GM18861 (cell line): ENCODE results near the gene BANP.
"Not testable (repeated sequence)": the region's sequence is repeated elsewhere in the genome, so short reads cannot be mapped to it uniquely, and the experiment has no call there.

Experiments used
- ATAC-seq: cut with Tn5 transposase; IDR thresholded peaks from one replicate; pipeline ENCODE4 v1.9.1; 2021; ENCODE audit not compliant: unreplicated experiment

The BANP gene

GRCh38 chr16:87926246-87927194 is 24.7 kb upstream of the BANP start:
- no peak for ATAC-seq

- no peak for ATAC-seq
Observed at GRCh38 chr16:87927195-87927562, 24.1 kb upstream of the BANP start.

GRCh38 chr16:87929986-87930385 is 21.2 kb upstream of the BANP start:
- no peak for ATAC-seq

- ATAC-seq = no peak
Observed at GRCh38 chr16:87930456-87930855, 20.8 kb upstream of the BANP start.

- no peak for ATAC-seq
Observed at GRCh38 chr16:87931504-87931903, 19.7 kb upstream of the BANP start.

GRCh38 chr16:87932475-87933139 is 18.6 kb upstream of the BANP start:
- ATAC-seq = not testable (repeated sequence)

- no peak for ATAC-seq
Observed at GRCh38 chr16:87933140-87933495, 18.1 kb upstream of the BANP start.

- not testable (repeated sequence) for ATAC-seq
Observed at GRCh38 chr16:87934752-87935425, 16.3 kb upstream of the BANP start.

GRCh38 chr16:87936016-87936374 is 15.2 kb upstream of the BANP start:
- not testable (repeated sequence) for ATAC-seq

GRCh38 chr16:87936375-87937230 is 14.6 kb upstream of the BANP start, which contains the start of gene CA5A:
CA5A (minus strand) TSS chr16:87936529; CDS start chr16:87936450, 79 bp downstream.
- no peak for ATAC-seq

- not testable (repeated sequence) for ATAC-seq
Observed at GRCh38 chr16:87937231-87937542, 14.0 kb upstream of the BANP start.

- no peak for ATAC-seq
Observed at GRCh38 chr16:87938412-87938949, 12.8 kb upstream of the BANP start.

GRCh38 chr16:87939562-87940423 is 11.4 kb upstream of the BANP start:
- ATAC-seq = no peak

- ATAC-seq = no peak
Observed at GRCh38 chr16:87942680-87943079, 8.6 kb upstream of the BANP start.

- no peak for ATAC-seq
Observed at GRCh38 chr16:87945351-87946042, 5.7 kb upstream of the BANP start.

- no peak for ATAC-seq
Observed at GRCh38 chr16:87946596-87947347, 4.5 kb upstream of the BANP start.

GRCh38 chr16:87947356-87948118 is 3.7 kb upstream of the BANP start:
- ATAC-seq = no peak

GRCh38 chr16:87948119-87948545 is 3.1 kb upstream of the BANP start:
- ATAC-seq = no peak
